Fibroblast of lung (primary cell): ENCODE measurements around the gene SPATA16. TPM values are rescaled to one million over a fixed set of nuclear protein-coding genes. Genes with fewer than 3 reads are reported as not detected.

Experiments used
- DNase-seq, 2 donors: peaks; one replicate each; pipeline versions ENCODE4 v3.0.0 to v3.0.0-alpha.2; 2010; ENCODE audit warnings: low read depth in 2 of 2
- H2AFZ ChIP-seq: 2 replicates; pipeline ENCODE4 v1.5.1; 2012; ENCODE audit warnings: low read length, control low read depth, inconsistent platforms
- H3K27ac ChIP-seq: 2 replicates; pipeline ENCODE4 v1.5.1; 2011; ENCODE audit warnings: low read length, control low read depth; ENCODE audit not compliant: insufficient read depth
- H3K27me3 ChIP-seq: 2 replicates; pipeline ENCODE4 v1.5.1; 2011; ENCODE audit warnings: mild to moderate bottlenecking, low read length; ENCODE audit not compliant: control insufficient read depth, insufficient read depth
- H3K36me3 ChIP-seq: 2 replicates; pipeline ENCODE4 v1.5.1; 2011; ENCODE audit warnings: low read length; ENCODE audit not compliant: control insufficient read depth, insufficient read depth
- H3K4me1 ChIP-seq: 2 replicates; pipeline ENCODE4 v1.5.1; 2011; ENCODE audit warnings: low read length; ENCODE audit not compliant: control insufficient read depth, insufficient read depth; ENCODE audit errors: extremely low read depth
- H3K4me2 ChIP-seq: 2 replicates; pipeline ENCODE4 v1.5.1; 2011; ENCODE audit warnings: low read length, control low read depth; ENCODE audit not compliant: insufficient read depth; ENCODE audit errors: extremely low read depth
- H3K4me3 ChIP-seq, 4 experiments: fragments of 200-600 bp in 1 of 4; sonication (generic) in 1 of 4; replicated peaks in 1 of 4; 2 replicates each; pipeline ENCODE4 v1.5.1; 2011 to 2016; ENCODE audit warnings: low read length in 4 of 4, low read depth in 3 of 4, mild to moderate bottlenecking in 3 of 4, control low read depth in 2 of 4, inconsistent platforms in 1 of 4, mixed read lengths in 1 of 4; ENCODE audit not compliant: insufficient read depth in 1 of 4; ENCODE audit errors: control extremely low read depth in 1 of 4
- H3K79me2 ChIP-seq: 2 replicates; pipeline ENCODE4 v1.5.1; 2012; ENCODE audit warnings: mild to moderate bottlenecking, low read length, inconsistent platforms; ENCODE audit not compliant: control insufficient read depth, insufficient read depth
- H3K9ac ChIP-seq: 2 replicates; pipeline ENCODE4 v1.5.1; 2011; ENCODE audit warnings: mild to moderate bottlenecking, low read length, control low read depth; ENCODE audit not compliant: insufficient read depth
- H3K9me3 ChIP-seq: 2 replicates; pipeline ENCODE4 v1.5.1; 2012; ENCODE audit warnings: low read depth, low read length; ENCODE audit not compliant: control insufficient read depth, insufficient read depth
- H4K20me1 ChIP-seq: 2 replicates; pipeline ENCODE4 v1.5.1; 2011; ENCODE audit warnings: low read length; ENCODE audit not compliant: control insufficient read depth, insufficient read depth; ENCODE audit errors: extremely low read depth
- CTCF ChIP-seq, 2 donors: IDR thresholded peaks in 1 of 2; conservative IDR thresholded peaks in 1 of 2; 1 replicate in 1 of 2; 2 replicates in 1 of 2; pipeline ENCODE4 v1.5.1; 2011 to 2012; ENCODE audit warnings: low read length in 2 of 2, control low read depth in 1 of 2, inconsistent platforms in 1 of 2, low read depth in 1 of 2, mild to moderate bottlenecking in 1 of 2
- EZH2 ChIP-seq: IDR thresholded peaks from 2 replicates; pipeline ENCODE4 v1.5.1; 2012; ENCODE audit warnings: low read length, control low read depth, mild to moderate bottlenecking; ENCODE audit errors: missing control alignments
- polyA plus RNA-seq, 2 donors: library from polyadenylated mRNA; depleted of rRNA in 1 of 2; stranded (reverse) in 1 of 2; unstranded in 1 of 2; fragments of >200 nt; gene quantifications; 2 replicates each; pipeline ENCODE4 v1.2.1, GENCODE V29; 2011 to 2012; ENCODE audit warnings: missing spikeins in 1 of 2
- total RNA-seq: library from RNA; depleted of rRNA; stranded (reverse); fragments of >200 nt; gene quantifications from 2 replicates; pipeline ENCODE4 v1.2.1, GENCODE V29; 2014

SPATA16 gene
- total and polyA plus RNA-seq, 2 donors (not counting 1 experiment from before 2014, with no cell fraction given): not detected

- Histone ChIP-seq H3K79me2 (no peaks in the 10 kb centered on the region), H3K36me3 (no peaks in the 10 kb centered on the region), H3K27ac (no peak overlapping the region), H3K9ac (no peak overlapping the region), H3K4me3 (no peak overlapping the region), H2AFZ (no peak overlapping the region), H4K20me1 (no peaks in the 10 kb centered on the region), H3K4me2 (no peak overlapping the region), H3K4me1 (no peaks in the 10 kb centered on the region), H3K27me3 (no peaks in the 10 kb centered on the region), H3K9me3 (no peaks in the 10 kb centered on the region)
- no peak for DNase-seq
- TF ChIP-seq EZH2 (no peak), CTCF (conservative IDR thresholded peaks at IDR 0.05 in 1 of 2, IDR thresholded peaks at IDR 0.05 in 1 of 2; ENCODE audit: low read depth in 1 of 2, low read length in 2 of 2) (no peak)
Measured at GRCh38 chr3:173090492-173090891, 50.5 kb downstream of the SPATA16 start.

- DNase-seq: no peak
- Histone ChIP-seq H3K27me3 (no peaks in the 10 kb centered on the region), H3K9ac (no peak overlapping the region), H3K4me3 (no peak overlapping the region), H3K79me2 (no peaks in the 10 kb centered on the region), H2AFZ (no peak overlapping the region), H3K9me3 (no peaks in the 10 kb centered on the region), H3K4me2 (no peak overlapping the region), H3K4me1 (no peaks in the 10 kb centered on the region), H3K27ac (no peak overlapping the region), H3K36me3 (no peaks in the 10 kb centered on the region), H4K20me1 (no peaks in the 10 kb centered on the region)
- no peak for TF ChIP-seq EZH2
- no peak for TF ChIP-seq CTCF (conservative IDR thresholded peaks at IDR 0.05 in 1 of 2, IDR thresholded peaks at IDR 0.05 in 1 of 2; ENCODE audit: low read depth in 1 of 2, low read length in 2 of 2)
Measured at GRCh38 chr3:173089283-173089682, 51.8 kb downstream of the SPATA16 start.

- no peaks in the 10 kb centered on the region for H3K27me3 ChIP-seq
- no peaks in the 10 kb centered on the region for H3K36me3 ChIP-seq
- no peak overlapping the region for H3K4me3 ChIP-seq
- no peak overlapping the region for H3K27ac ChIP-seq
- no peak for TF ChIP-seq EZH2
- H3K9me3 ChIP-seq: no peaks in the 10 kb centered on the region
- DNase-seq: no peak
- H3K79me2 ChIP-seq: no peaks in the 10 kb centered on the region
- no peak overlapping the region for H2AFZ ChIP-seq
- no peaks in the 10 kb centered on the region for H4K20me1 ChIP-seq
- no peak overlapping the region for H3K9ac ChIP-seq
- no peak overlapping the region for H3K4me2 ChIP-seq
- H3K4me1 ChIP-seq: no peaks in the 10 kb centered on the region
Measured at GRCh38 chr3:173078525-173078924, 62.5 kb downstream of the SPATA16 start.
